ENCODE results near the gene GATAD2A. TPM values are rescaled to one million over a fixed set of nuclear protein-coding genes. Genes with fewer than 3 reads are reported as not detected.

Gene GATAD2A
- total and polyA plus RNA-seq, 2 of the 13 experiments (the other 11 are each of a cell fraction or from before 2014, with no cell fraction given): 16.8 to 28.6 TPM

DNA sequence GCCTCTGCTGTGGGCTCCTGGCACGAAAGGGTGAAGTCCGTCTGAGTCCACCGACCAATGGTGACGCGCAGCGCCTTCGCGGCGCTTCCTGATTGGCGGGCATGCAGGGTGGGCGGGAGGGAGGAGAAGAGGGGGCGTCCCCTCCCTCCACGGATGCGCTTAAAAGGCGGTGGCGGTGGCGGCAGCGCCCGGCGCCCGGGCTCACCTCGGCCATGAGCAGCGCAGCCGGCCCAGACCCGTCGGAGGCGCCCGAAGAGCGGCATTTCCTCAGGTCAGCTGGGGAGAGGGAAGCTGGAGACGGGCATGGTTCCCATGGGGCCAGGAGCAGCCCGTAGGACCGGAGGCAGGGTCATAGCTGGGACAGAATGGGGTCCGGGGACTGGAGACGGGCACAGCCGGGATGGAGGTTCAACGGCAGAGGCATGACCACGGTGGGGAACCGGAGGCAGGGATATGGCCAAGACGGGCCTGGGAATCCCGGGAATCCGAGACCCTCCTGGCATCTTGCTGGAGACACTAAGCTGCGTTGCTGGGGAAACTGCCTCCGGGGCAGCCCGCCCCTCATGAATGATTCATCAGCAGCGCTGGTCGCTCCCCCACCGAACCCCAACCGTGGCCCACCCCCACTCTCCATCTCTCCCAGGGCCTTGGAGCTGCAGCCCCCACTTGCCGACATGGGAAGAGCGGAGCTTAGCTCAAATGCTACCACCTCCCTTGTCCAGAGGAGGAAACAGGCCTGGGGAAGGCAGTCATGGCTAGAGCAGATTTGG is 123.4 kb downstream of the GATAD2A start, which contains the start of gene YJEFN3:
Gene YJEFN3, plus strand, starts transcription at position 191 of the 770 bp plus-strand sequence. Its CDS starts 22 bp downstream, at position 213.
- no peaks in the 10 kb centered on the region for H3K9me3 ChIP-seq (ENCODE audit: low read length)
- TF ChIP-seq RBFOX2 (IDR thresholded peaks at IDR 0.05; ENCODE audit: low read depth, low read length) (peak; percentile 44; the same call in 1 of the 2 replicates), ARNT (IDR thresholded peaks at IDR 0.05) (no peak), MAFG (CRISPR knock-in tag; IDR thresholded peaks at IDR 0.05) (no peak), AGO2 (optimal IDR thresholded peaks at IDR 0.05; ENCODE audit: low read depth, low read length) (peak; percentile 75), PITX1 (CRISPR knock-in tag; IDR thresholded peaks at IDR 0.05) (no peak), KAT8 (CRISPR knock-in tag; IDR thresholded peaks at IDR 0.05) (no peak)
- TF ChIP-seq, protein P1, sequence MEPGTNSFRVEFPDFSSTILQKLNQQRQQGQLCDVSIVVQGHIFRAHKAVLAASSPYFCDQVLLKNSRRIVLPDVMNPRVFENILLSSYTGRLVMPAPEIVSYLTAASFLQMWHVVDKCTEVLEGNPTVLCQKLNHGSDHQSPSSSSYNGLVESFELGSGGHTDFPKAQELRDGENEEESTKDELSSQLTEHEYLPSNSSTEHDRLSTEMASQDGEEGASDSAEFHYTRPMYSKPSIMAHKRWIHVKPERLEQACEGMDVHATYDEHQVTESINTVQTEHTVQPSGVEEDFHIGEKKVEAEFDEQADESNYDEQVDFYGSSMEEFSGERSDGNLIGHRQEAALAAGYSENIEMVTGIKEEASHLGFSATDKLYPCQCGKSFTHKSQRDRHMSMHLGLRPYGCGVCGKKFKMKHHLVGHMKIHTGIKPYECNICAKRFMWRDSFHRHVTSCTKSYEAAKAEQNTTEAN (CRISPR knock-in tag; conservative IDR thresholded peaks at IDR 0.05): no peak
- TF ChIP-seq, protein P2, sequence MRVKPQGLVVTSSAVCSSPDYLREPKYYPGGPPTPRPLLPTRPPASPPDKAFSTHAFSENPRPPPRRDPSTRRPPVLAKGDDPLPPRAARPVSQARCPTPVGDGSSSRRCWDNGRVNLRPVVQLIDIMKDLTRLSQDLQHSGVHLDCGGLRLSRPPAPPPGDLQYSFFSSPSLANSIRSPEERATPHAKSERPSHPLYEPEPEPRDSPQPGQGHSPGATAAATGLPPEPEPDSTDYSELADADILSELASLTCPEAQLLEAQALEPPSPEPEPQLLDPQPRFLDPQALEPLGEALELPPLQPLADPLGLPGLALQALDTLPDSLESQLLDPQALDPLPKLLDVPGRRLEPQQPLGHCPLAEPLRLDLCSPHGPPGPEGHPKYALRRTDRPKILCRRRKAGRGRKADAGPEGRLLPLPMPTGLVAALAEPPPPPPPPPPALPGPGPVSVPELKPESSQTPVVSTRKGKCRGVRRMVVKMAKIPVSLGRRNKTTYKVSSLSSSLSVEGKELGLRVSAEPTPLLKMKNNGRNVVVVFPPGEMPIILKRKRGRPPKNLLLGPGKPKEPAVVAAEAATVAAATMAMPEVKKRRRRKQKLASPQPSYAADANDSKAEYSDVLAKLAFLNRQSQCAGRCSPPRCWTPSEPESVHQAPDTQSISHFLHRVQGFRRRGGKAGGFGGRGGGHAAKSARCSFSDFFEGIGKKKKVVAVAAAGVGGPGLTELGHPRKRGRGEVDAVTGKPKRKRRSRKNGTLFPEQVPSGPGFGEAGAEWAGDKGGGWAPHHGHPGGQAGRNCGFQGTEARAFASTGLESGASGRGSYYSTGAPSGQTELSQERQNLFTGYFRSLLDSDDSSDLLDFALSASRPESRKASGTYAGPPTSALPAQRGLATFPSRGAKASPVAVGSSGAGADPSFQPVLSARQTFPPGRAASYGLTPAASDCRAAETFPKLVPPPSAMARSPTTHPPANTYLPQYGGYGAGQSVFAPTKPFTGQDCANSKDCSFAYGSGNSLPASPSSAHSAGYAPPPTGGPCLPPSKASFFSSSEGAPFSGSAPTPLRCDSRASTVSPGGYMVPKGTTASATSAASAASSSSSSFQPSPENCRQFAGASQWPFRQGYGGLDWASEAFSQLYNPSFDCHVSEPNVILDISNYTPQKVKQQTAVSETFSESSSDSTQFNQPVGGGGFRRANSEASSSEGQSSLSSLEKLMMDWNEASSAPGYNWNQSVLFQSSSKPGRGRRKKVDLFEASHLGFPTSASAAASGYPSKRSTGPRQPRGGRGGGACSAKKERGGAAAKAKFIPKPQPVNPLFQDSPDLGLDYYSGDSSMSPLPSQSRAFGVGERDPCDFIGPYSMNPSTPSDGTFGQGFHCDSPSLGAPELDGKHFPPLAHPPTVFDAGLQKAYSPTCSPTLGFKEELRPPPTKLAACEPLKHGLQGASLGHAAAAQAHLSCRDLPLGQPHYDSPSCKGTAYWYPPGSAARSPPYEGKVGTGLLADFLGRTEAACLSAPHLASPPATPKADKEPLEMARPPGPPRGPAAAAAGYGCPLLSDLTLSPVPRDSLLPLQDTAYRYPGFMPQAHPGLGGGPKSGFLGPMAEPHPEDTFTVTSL (CRISPR knock-in tag; IDR thresholded peaks at IDR 0.05; ENCODE audit: borderline replicate concordance): no peak
- TF ChIP-seq, protein P3, sequence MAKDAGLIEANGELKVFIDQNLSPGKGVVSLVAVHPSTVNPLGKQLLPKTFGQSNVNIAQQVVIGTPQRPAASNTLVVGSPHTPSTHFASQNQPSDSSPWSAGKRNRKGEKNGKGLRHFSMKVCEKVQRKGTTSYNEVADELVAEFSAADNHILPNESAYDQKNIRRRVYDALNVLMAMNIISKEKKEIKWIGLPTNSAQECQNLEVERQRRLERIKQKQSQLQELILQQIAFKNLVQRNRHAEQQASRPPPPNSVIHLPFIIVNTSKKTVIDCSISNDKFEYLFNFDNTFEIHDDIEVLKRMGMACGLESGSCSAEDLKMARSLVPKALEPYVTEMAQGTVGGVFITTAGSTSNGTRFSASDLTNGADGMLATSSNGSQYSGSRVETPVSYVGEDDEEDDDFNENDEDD (CRISPR knock-in tag; IDR thresholded peaks at IDR 0.05; ENCODE audit: borderline replicate concordance): no peak
- peaks cover 4% of the 10 kb centered on the region; the same call in 1 of the 2 replicates for H3K4me1 ChIP-seq (ENCODE audit: insufficient read depth, low read length)
- peaks cover 1% of the 10 kb centered on the region for H3K79me2 ChIP-seq (ENCODE audit: insufficient read depth, low read length)
- no TSS peak for BruUV-seq (replicated peaks)
- H3K27me3 ChIP-seq (ENCODE audit: control insufficient read depth in 1 of 2, insufficient read depth in 2 of 2, low read length in 2 of 2): no peaks in the 10 kb centered on the region
- intact Hi-C loops (cut with micrococcal nuclease; ENCODE audit: unreplicated experiment): no loop called here
- ChIA-PET CTCF (ENCODE audit: low intra/inter-chr PET ratio, low total read pairs) (no interaction called here), POLR2A (no interaction called here)
- no peak within 1 kb of the TSS for H3K4me2 ChIP-seq (ENCODE audit: low read depth, low read length)
- no peak within 1 kb of the TSS for H3K4me3 ChIP-seq (replicated peaks in 1 of 3; ENCODE audit: insufficient read depth in 1 of 3, low read depth in 2 of 3, low read length in 3 of 3)
- H3K9ac ChIP-seq (ENCODE audit: insufficient read depth, low read depth, low read length): no peak within 1 kb of the TSS
- H3K27ac ChIP-seq (ENCODE audit: extremely low read length, insufficient read depth, low read length): no peak within 1 kb of the TSS
- H3K36me3 ChIP-seq (replicated peaks in 1 of 2; ENCODE audit: control insufficient read depth in 1 of 2, insufficient read depth in 2 of 2, low read length in 2 of 2): peaks cover 6 to 24% of the 10 kb centered on the region in 2 experiments; a peak in 3 of 5 replicates
- H4K20me1 ChIP-seq (ENCODE audit: insufficient read depth, low read length): peaks cover 5% of the 10 kb centered on the region; the same call in 1 of the 2 replicates
- no peak within 1 kb of the TSS for H2AFZ ChIP-seq (ENCODE audit: low read length)
- in situ Hi-C loops (cut with HindIII; ENCODE audit: extremely low pct_ligation_motif_present, low pct_unique_long_range_greater_than_20kb): loop anchor here (25.0 kb wide), 1 partner anchor 433 kb away; no protein-coding TSS in a partner anchor
- 97% methylated on average over 34 of the region's 50 CpGs for WGBS (ENCODE audit: low lambda C conversion rate)
- no peak for ATAC-seq
- FAIRE-seq: no peak
- DNase-seq (ENCODE audit: low spot score): no peak
